MV-4-11 (cell line): ENCODE results near the gene DDX10.
A peak's percentile ranks its signal among the peaks of the same experiment; 100 is the strongest.
"Not testable (repeated sequence)": the region's sequence is repeated elsewhere in the genome, so short reads cannot be mapped to it uniquely, and the experiment has no call there.

Experiments
- DNase-seq: peaks from one replicate; lab custom pipeline; 2025; lab: John Stamatoyannopoulos, UW

Gene DDX10

DNA sequence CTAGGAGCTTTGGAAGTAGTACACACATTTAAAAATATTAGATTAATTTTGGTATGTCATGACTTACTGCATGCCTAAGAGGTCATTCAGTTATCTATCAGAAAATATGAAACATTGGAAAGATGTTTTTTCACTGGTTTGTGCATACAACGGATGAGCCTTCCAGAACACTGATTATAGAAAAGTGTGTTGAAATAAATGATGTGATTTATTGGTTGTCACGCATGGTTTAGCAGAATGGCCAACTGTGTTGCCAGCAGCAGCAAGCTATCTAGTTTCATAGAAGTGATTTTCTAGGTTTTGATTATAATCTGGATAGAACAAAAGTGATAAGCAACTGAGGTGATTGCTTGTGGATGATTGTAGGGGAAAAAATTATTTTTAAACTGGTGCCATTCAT lies 53.6 kb downstream of the DDX10 start:
- no peak for DNase-seq

DNA sequence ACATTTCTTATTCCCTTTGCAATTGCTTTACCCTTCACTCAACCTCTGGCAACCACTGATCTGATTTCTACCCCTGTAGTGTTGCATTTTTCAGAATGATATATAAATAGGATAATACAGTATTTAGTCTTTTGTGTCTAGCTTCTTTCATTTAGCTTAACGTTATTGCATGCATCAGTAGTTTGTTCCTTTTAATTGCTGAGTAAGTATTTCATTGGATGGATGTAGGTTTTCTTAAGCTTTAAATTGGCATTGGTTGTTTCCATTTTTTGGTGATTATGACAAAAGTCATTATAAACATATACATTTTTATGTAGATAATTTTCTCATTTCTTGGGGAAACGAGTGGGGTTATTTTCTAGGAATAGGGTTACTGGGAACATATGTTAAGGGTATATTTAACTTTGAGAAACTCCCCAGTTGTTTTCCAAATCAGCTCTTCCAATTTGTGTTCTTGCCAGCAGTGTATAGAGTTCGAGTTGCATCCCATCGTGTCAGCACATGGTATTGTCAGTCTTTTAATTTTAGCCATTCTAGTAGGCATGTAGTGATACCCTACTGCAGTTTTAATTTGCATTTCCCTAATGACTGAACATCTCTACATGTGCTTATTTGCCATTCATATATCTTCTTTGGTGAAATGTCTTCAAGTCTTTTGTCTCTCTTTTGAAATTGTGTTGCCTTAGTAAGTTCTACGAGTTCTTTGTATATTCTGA lies 60.3 kb downstream of the DDX10 start:
- no peak for DNase-seq

DNA sequence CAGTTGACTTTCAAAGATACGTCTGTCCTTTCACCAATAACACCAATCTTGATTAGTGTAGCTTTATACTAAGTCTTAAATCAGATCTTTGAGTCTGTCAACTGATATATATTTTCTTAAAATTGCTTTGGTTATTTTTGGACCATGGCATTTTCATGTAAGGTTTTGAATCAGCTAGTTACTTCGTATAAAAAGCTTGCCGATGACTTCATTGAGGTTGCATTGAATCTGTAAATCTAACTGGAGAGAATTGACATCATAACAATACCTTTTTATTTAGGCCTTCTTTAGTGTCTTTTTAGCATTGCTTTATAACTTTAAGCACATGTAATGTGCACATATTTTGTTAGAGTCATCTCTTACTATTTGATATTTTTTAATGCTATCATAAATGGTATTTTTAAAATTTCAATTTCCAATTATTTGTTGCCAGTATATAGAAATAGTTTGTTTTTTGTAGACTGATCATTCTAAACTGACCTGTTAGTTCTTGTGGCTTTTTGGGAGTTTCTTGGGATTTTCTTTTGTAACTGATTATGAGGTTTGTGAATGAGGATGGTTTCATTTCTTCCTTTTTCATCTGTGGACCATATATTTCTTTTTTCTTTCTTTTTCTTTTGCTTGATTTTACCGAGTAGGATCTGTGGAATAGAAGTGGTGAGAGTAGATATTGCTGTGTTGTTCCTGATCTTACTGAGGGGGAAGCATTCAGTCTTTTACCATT lies 61.4 kb downstream of the DDX10 start:
- peak; percentile 14 for DNase-seq

DNA sequence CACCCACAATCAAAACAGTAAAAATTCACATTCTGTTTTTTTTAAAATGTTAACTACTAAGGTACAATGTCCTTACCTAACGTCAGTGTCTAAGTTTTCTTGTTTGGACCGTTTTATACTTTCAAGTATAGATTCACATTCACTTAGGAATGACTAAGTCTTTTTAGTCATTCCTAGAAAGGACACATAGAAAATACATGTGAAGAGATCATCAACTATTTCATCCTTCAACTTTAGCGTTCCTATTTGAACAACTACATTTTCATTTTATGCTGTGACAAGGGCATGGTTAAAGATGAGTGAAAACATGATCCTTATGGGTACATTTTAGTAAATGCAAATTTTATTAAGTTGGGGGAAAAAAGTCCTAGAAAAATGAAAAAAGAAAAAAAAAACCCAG lies 62.8 kb downstream of the DDX10 start:
- no peak for DNase-seq

DNA sequence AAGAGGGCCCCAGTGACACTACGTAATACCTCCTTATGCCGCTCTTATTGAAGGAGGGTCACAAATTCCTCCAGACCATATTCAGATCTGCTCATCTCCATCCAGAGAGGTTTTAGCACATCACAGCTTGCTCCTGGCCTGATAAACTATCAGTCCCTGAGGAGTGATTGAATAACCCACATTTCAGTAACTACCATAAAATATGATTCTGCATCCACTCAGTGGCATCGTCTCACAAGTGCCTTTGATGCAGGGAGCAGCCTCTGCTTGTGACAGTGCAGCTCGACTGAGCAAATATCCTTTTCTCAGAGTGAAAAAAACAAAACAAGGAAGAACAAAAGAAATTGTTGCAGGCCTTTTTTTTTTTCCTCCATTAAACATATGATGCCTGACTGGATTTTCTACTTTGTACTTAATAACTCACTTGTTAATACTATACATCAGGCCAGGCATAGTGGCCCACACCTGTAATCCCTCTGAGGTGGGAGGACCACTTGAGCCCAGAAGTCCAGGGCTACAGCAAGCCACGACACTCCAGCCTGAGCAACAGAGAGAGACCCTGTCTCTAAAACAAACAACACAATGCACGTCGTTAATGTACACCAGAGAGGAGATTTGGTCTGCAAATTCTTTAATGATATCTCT lies 64.5 kb downstream of the DDX10 start:
- no peak for DNase-seq

DNA sequence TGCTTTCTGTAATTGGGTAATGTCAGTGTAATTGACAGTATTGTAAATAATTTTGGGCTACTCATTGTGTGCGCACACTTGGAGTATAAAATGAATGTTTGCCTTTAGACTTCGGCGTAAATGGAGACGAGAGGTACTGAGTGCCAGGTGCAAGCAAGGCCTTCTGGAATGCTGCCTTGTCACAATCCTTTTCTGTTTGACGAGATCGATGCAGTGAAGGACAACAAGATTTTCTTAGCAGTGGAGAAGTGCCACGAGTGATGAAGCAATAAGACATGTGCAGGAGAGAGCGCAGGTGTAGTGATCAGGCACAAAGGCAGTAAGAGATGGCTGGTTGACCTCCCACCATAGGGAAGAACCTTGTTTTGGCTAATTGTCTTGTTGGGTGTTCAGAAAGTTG lies 67.5 kb downstream of the DDX10 start:
- no peak for DNase-seq

DNA sequence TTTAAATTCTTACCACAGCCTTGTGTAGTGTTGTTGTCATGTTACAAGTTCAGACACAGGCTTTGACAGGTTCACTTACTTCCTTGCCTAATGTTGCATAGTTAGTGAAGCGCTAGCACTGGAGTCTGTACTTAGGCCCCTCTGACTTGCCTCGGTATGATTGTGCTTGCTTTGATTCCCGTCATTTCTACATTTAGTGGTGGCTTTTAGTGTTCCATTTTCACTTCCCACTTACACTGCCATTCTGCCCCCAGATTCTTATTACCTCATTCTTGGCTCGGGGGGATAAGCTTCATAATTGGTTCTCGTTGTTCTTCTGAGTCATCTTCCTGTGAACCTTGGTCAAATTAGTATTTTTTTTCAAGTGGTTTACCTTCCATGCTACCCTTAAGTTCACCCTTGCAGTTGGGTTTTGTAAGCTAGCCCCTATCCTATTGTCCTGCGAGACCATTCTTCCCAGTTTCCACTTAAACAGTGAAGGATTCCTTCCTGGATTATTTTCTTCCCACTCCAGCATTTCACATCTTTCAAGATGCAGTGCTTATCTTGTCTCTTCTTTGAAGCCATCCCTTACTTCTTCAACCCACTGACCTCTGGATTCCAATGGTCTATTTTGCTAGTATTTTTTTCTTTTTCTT lies 68.7 kb downstream of the DDX10 start:
- peak; percentile 96 for DNase-seq

DNA sequence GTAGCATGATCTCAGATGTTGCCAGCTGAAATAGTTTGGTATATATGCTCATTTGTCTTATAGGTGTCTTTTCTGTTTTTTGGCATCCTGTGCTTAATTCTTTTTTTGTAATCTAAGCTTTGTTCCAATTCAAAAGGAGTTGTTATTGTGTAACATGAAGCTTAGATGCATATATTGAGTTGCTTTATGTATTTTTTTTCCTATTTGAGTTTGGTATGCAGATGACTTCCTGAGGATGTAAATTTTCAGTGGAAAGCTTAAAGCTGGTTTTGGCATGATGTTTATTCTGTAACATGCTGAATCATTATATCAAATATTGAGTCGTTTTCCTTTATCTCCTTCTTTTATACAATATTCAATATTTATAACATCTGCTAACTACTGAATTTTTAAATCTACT lies 69.4 kb downstream of the DDX10 start:
- DNase-seq: no peak

DNA sequence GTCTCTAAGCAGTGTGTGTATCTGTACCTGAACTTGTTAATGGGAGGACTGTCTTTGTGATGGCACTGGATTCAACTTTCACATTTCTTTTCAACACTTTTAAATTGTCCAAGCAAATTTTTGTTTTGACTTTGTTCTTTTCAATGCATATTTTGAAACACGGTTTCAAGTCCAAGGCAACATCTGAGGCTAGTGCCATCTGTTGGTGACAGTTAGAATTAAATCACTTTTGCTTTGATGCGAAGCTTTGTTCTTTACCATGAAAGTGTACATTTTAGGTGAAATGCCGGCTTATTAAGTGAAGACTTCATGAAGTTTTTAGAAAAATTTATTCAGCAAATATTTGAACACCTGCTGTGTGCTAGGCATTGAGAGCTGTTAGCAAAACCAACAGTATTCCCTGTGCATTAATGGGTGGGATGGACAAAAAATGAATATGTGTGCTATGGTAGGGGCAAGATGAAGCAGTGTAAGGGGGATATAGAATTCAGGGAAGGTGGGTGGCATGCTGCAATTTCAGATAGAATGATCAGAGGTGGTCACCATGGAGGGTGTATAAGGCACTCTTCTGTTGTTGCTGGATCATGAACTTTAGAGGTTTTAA lies 70.2 kb downstream of the DDX10 start:
- DNase-seq: peak; percentile 5

DNA sequence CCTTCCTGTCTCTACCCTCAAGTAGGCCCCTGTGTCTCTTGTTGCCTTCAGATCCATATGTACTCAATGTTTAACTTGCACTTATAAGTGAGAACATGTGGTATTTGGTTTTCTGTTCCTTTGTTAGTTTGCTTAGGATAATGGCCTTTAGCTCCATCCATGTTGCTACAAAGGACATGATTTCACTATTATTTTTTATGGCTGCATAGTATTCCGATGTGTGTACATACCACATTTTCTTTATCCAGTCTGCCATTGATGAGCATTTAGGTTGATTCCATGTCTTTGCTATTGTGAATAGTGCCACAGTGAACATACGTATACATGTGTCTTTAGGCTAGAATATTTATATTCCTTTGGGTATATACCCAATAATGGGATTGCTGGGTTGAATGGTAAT lies 75.3 kb downstream of the DDX10 start:
- not testable (repeated sequence) for DNase-seq

DNA sequence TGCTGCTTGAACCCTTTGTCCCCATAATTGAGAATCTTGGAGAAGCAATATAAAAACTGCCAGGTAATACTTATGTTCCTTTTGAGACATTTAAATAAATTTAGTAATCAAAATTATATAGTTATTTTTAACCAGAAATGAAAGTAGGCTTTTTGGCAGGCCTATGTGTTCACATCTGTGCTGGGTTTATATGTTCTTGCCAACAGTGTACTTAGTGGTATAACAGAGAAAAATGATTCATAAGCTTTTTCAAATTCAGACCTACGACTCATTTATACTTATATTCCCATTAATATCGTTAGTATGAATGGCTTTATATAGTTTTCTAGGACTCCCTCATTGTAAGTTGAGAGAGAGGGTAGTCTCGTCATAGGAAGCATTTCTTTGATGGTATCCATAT lies 79.0 kb downstream of the DDX10 start:
- DNase-seq: no peak

DNA sequence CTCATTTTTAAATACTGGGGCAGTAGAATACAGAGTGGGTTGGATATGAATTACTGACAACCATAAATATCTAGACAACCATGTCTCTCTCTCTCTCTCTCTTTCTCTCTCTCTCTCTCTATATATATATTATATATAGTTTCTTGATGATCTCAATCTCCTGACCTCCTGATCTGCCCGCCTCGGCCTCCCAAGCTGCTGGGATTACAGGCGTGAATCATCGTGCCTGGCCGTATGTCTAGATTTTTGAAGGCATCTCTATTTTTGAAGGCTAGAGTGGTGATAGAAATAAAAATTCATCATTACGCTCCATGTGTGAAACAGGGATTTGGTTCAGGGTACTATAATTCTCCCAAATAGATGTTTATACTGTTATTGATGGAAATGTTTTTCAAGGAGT lies 84.1 kb downstream of the DDX10 start:
- DNase-seq: no peak

DNA sequence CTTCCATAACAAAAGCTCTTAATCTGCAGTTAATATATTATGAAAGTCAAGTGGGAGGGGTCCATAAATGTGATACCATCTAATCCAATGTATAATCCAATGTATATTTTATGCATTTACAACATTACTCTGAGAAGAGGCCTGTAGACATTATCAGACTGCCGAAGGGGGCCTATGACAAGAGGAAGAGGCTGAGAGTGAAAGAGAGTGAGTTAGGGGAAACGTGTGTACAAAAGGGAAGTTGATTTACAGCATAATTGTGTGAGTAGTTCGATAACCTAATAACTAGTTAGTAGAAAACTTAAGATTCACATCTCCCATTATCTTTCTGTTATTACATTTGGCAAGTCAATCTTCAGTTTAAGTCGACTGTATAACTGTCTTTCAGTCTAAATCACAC lies 86.6 kb downstream of the DDX10 start:
- DNase-seq: peak; percentile 11

DNA sequence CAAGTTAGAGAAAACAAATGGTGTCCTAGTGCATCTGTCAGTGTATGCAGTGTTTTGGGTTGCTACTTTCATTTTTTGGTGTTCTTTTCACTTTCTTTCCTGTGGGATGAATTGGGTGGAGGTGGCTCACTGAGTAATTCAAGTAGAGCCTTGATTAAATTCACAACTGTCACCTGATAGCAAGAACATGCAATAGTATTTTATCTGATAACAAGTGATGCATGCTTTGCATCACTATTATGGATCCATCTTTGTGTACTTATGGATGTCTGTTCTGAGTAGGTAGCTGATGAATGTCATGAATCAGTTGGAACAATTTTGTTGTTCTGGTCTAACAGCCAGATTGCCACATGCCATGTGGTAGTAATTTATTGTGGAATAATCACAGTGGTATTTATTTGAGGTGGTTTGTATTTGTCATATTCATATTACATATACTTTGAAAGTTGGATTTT lies 87.5 kb downstream of the DDX10 start:
- DNase-seq: no peak

DNA sequence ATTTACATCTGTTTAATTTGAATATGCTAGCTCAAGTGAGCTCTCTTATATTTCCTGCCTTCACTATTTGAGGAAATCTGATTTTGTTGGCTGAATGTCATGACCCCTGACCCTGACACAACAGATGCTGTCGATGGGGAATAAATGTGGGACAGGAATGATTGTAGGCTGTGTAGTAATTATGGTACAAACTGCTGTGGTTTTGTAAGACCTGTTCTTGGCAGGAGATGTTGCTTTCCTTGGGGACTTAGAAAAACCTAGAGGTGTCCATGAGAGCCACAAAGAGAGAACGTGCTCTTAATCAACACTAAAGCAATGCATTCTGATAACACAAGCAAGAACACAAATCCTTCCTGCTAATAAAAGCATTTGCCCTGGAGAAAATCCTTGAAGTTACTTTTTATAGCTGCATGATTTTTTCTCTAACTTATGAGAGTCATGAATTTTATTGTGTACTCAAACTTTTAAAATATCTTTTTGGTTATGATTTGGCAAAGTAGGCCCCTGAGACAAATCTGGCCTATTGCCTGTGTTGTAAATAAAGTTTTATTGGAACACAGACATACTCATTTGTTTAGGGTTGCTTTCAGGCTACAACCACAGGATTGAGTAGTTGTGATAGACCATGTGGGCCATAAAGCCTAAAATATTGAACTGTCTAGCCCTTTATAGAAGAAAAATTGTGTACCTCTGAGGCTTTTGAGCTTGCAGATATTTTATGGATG lies 90.2 kb downstream of the DDX10 start:
- no peak for DNase-seq

DNA sequence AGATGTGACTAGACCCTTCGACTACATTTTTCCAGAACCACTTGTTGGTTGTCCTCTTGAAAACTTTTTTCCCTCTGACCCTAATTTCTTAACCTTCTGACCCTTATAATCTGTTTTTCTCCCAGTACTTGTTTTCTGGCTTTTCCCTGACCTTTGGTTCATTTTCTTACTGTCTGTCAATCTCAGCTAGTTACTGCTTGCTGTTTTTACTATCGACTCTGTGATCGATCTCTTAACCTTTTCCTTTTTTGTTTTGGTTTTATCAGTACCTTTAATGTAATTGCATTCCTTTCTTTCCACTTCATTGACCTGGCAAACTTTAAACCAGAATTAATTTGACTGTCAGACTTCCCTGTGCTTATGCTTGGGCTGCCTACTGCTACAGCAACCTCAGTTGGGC lies 92.8 kb downstream of the DDX10 start:
- DNase-seq: no peak

DNA sequence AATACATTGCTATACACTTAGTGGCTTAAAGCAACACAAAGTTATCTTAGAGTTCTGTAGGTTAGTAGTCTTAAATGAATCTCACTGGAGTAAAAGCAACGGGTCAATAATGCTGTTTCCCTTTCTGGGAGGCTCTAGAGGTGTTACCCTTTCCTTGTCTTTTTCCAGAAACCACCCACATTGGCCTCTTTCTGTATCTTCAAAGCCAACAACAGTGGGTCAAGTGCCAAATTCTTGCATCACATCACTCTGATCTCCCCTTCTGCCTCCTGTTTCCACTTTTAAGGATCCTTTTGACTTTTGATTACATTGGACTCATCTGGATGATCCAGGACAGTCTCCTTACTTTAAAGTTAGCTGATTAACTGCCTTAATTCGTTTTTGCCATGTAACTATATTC lies 93.6 kb downstream of the DDX10 start:
- DNase-seq: no peak

DNA sequence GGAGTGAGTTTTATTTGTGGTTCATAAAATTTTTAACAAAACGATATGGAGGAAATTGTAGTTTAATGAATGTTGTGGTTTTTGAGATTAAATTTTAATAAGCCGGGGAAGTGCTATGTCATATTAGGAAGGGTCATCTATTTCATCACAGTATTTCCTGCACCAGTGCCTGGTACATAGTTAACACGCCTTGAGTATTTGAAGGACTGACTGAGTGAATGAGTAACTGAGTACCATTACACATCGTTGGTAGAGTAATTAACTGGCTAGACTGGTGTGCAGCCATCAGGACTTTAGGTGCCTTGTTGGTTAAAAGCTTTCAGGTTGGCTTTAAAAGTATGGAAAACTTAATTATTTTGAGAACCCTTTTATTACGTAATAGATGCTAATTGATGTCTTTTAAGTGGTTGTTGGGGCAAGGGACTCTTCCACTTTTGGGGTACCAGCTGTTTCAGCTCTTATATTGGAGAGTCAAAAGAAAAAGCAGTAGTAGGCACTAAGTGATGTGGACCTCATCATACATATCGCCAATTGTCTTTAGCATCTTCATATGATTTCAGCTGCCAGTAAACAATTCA lies 101.8 kb downstream of the DDX10 start:
- no peak for DNase-seq

DNA sequence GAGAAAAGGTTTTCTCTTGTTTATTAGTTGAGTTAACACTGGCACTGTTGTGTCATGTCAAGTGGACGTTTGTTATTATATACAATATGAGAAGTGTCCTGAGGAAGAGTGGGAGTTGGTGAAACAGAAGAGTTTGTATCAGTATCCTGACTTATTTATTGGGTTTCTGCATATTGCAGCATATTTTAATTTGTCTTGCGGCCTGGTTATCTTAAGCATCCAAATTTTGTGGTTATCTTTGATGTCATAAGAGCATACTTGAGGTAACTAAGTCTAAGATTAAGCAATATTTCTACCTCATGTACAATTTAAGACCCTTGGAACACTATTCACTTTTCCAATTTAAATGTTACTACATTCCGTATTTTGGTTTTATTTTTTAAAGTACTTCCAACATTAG lies 103.5 kb downstream of the DDX10 start:
- no peak for DNase-seq

DNA sequence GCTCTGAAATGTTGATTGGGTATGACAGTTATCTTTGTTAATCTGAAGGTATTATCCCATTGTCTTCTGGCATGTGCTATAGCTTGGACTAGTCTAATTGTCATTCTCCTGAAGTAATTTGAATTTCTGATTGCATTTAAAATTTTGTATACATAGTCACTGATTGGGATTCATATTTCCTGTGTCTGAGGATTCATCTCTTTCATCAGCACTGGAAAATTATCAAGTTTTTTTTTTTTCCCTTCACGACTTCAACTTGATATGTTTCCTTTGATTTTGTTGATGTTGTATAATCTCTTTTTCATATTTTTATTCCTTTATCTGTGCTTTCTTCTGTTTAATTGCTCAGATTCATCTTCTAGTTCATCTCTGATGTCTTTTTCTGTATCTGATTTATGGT lies 104.1 kb downstream of the DDX10 start:
- DNase-seq: no peak

DNA sequence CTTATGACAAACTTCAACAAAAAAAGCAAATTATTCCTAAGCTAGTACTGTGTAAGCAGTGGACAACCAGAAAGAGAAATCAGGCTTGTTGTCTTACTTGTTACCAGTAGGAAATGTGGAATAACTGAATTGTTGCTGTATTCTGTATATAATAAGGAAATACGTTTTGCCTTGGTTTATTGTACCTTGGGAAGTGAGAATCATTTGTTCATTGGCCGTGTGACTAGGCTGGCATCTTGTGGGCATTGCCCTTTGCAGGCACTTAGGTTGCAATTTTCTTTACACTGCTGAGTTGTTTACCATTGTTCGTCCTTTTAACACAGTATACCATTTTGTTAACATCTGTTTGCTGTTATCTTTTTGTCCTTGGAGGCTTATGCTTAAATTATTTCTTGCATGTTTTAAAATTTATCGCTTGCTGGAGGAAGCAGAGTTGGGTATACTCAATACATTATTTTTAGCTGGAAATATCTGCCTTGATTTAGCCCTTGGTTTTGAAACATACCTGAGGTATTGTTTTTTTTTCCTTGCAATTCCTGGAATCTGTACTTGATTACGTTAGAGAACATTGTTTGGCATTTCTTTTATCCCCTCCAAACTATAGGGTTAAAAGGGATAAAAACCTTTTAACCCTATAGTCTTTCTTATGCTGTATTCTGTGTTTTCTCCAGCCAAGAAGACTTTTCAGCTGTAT lies 109.3 kb downstream of the DDX10 start:
- no peak for DNase-seq
